Measurements from ENCODE around the gene PAM16. TPM values are rescaled to one million over a fixed set of nuclear protein-coding genes. Genes with fewer than 3 reads are reported as not detected.
A peak's percentile ranks its signal among the peaks of the same experiment; 100 is the strongest.

Gene PAM16
- total RNA-seq, 4 donors from 2014 or later, result 26.2 to 64.5 (median 40.9) TPM

GRCh38 chr16:4317532-4318450 lies 33.3 kb downstream of the PAM16 start:
- TF ChIP-seq POLR2A (IDR thresholded peaks at IDR 0.05) (no peak), CTCF (IDR thresholded peaks at IDR 0.05) (no peak)
- intact Hi-C loops (cut with DNase I; ENCODE audit: low total_unique reads), result no loop called here
- DNase-seq (ENCODE audit: low spot score in 2 of 2), result no peak
- H3K4me3 ChIP-seq (ENCODE audit: low read depth, poor library complexity, severe bottlenecking), result no peak overlapping the region
- 38 to 50% methylated on average over 10 to 12 of the region's 12 CpGs for WGBS, 2 donors

DNA sequence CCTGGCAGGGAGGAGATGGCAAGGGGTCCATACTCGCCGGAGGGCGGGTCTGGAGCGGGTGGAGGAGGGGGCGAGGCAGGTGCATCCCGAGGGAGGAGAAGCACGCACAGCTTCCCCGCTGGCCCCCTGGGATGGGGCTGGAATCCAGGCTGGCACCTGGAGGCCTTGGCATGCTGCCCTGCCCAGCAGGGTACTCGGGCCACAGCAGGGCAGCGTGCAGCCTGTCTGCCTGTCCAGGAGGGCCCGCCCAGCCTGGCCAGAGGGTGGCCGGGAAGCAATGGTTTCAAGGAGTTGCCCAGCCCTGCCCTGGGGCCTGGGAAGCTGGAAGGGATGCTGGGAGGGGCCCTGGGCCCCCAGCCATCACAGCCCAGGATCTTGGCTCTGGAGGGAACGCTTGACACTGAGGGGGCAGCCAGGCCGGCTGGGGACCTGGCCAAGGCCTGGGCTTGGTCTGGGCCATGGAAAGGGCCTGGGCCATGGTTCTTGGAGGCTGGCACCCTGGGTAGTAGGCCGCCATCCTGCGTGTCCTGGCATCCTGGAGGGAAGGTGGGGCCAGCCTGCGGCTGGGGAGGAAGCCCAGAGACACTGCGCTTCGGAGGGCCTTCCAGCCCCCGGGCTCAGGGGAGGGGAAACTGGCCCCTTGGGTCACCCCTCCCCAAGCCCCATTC lies 34.1 kb downstream of the PAM16 start:
- H3K4me3 ChIP-seq (ENCODE audit: low read depth, poor library complexity, severe bottlenecking), result no peak overlapping the region
- intact Hi-C loops (cut with DNase I; ENCODE audit: low total_unique reads), result no loop called here
- WGBS, 2 donors, result 17 to 28% methylated on average over 4 to 15 of the region's 20 CpGs
- no peak for TF ChIP-seq POLR2A (IDR thresholded peaks at IDR 0.05)
- DNase-seq (ENCODE audit: low spot score in 2 of 2), result peak in 1 of 2 donors; percentile 89

DNA sequence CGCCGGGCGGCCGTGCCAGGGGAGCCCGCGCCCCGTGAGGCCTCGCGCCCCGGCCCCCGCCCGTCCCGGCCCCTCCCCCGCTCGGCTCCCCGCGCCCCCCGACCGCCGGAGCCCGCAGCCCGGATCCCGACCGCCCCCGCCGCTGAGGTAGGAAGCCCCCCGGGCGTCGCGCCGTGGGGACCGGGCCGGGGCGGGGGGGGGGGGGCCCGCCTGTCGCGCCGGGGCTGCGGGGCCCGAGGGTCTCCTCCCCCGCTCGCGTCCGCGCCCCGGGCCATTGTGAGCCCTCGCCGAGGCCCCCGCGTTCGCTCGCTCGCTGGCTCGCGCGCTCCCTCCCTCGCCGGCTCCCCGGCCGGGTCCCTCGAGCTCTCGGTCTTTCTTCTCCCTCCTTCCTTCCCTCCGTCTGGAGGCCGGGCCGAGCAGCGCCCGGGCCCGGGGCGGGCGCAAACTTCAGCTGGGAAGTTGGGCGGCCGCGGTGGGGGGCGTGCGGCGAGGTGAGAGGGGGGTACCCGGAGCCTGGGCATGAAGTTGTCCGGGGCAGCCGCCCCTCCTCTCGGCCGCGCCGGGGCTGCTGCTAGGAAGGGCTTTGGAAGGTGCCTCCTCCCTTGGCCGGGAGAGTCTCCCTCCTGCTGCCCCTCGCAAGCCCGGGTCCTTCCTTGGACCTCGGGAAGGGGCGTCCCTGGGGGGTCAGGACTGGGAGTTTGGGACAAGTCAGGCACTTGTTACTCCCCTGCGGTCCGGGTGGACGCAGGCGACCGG lies 34.8 kb downstream of the PAM16 start:
- intact Hi-C loops (cut with DNase I; ENCODE audit: low total_unique reads), result no loop called here
- 2 to 3% methylated on average over 41 to 43 of the region's 93 CpGs for WGBS, 2 donors
- peak overlapping the region; percentile 5 for H3K4me3 ChIP-seq (ENCODE audit: low read depth, poor library complexity, severe bottlenecking)
- TF ChIP-seq CTCF (IDR thresholded peaks at IDR 0.05), result no peak
- no peak for TF ChIP-seq POLR2A (IDR thresholded peaks at IDR 0.05)
- no peak for DNase-seq (ENCODE audit: low spot score in 2 of 2)

GRCh38 chr16:4315186-4316107 lies 35.7 kb downstream of the PAM16 start, which contains the start of gene GLIS2:
Gene GLIS2, plus strand, starts transcription at chr16:4316067. Its CDS starts 16,214 bp downstream, at chr16:4332281.
- intact Hi-C loops (cut with DNase I; ENCODE audit: low total_unique reads), result no loop called here
- peak in 1 of 2 donors; percentile 93 for DNase-seq (ENCODE audit: low spot score in 2 of 2)
- H3K4me3 ChIP-seq (ENCODE audit: low read depth, poor library complexity, severe bottlenecking), result peak within 1 kb of the TSS; percentile 24
- 0 to 1% methylated on average over 29 to 51 of the region's 115 CpGs for WGBS, 2 donors
- TF ChIP-seq POLR2A (IDR thresholded peaks at IDR 0.05), result no peak
- no peak for TF ChIP-seq CTCF (IDR thresholded peaks at IDR 0.05)

GRCh38 chr16:4314532-4315185 lies 36.5 kb downstream of the PAM16 start:
- DNase-seq (ENCODE audit: low spot score in 2 of 2), result peak in 1 of 2 donors; percentile 89
- intact Hi-C loops (cut with DNase I; ENCODE audit: low total_unique reads), result no loop called here

More at GRCh38 chr16:4314532-4315185, 36.5 kb downstream of the PAM16 start:
- peak overlapping the region; percentile 24 for H3K4me3 ChIP-seq (ENCODE audit: low read depth, poor library complexity, severe bottlenecking)
- TF ChIP-seq CTCF (IDR thresholded peaks at IDR 0.05) (no peak), POLR2A (IDR thresholded peaks at IDR 0.05) (no peak)
- 4% methylated on average over 23 to 33 of the region's 33 CpGs for WGBS, 2 donors

All from lower leg skin (tissue), 4 donors.